IMR-90 (cell line): Measurements from ENCODE around the gene RNGTT. TPM values are rescaled to one million over a fixed set of nuclear protein-coding genes. Genes with fewer than 3 reads are reported as not detected.

Source experiments
- ATAC-seq: fragments of 200-7000 bp; cut with Tn5 transposase; 2 replicates; pipeline ENCODE4 v1.9.1; 2020; ENCODE audit warnings: low read depth, mild to moderate bottlenecking, moderate library complexity
- BruUV-seq: library from RNA; stranded (reverse); fragments of 400-500 nt; replicated peaks from 2 replicates; lab custom pipeline; 2021; lab: Mats Ljungman, UMichigan
- CTCF ChIA-PET: fragments of 300-600 bp; formaldehyde crosslinking; extraction: SDS; loops from one replicate; lab custom pipeline; 2021; ENCODE audit warnings: antibody characterized with exemption; lab: Yijun Ruan, JAX
- POLR2A ChIA-PET: fragments of 300-600 bp; sonication (Branson Sonifier 250); formaldehyde crosslinking; loops from one replicate; lab custom pipeline; 2022; ENCODE audit warnings: antibody characterized with exemption; ENCODE audit not compliant: unreplicated experiment; lab: Charles Lee
- DNase-seq: peaks from one replicate; pipeline ENCODE4 v3.0.0; 2013
- H2AFZ ChIP-seq: replicated peaks from 2 replicates; pipeline ENCODE3; 2013; ENCODE audit warnings: low read length, mild to moderate bottlenecking; ENCODE audit not compliant: poor library complexity
- H2AK5ac ChIP-seq: 2 replicates; pipeline ENCODE4 v1.6.1; 2013; ENCODE audit warnings: low read depth, low read length, inconsistent platforms
- H2AK9ac ChIP-seq: replicated peaks from 2 replicates; pipeline ENCODE3; 2013; ENCODE audit warnings: mild to moderate bottlenecking, low read depth, low read length, moderate library complexity; ENCODE audit not compliant: poor library complexity
- H2BK120ac ChIP-seq: 2 replicates; pipeline ENCODE4 v1.6.1; 2013; ENCODE audit warnings: low read depth, low read length, inconsistent platforms
- H2BK15ac ChIP-seq: 3 replicates; pipeline ENCODE4 v1.6.1; 2013; ENCODE audit warnings: low read depth, low read length, inconsistent platforms
- H2BK20ac ChIP-seq: 2 replicates; pipeline ENCODE4 v1.6.1; 2013; ENCODE audit warnings: low read depth, mild to moderate bottlenecking, inconsistent platforms, low read length, moderate library complexity
- H2BK5ac ChIP-seq: 2 replicates; pipeline ENCODE4 v1.6.1; 2013; ENCODE audit warnings: mild to moderate bottlenecking, low read depth, low read length, inconsistent platforms; ENCODE audit not compliant: poor library complexity, severe bottlenecking
- H3K14ac ChIP-seq: replicated peaks from 2 replicates; pipeline ENCODE4 v1.6.1; 2013; ENCODE audit warnings: low read depth, low read length, inconsistent platforms
- H3K18ac ChIP-seq: 2 replicates; pipeline ENCODE4 v1.6.1; 2013; ENCODE audit warnings: low read depth, low read length, control low read depth
- H3K23ac ChIP-seq: 2 replicates; pipeline ENCODE4 v1.6.1; 2013; ENCODE audit warnings: low read depth, low read length, inconsistent platforms
- H3K27ac ChIP-seq: 2 replicates; pipeline ENCODE4 v1.5.1; 2013; ENCODE audit warnings: mild to moderate bottlenecking, control low read depth, low read length; ENCODE audit not compliant: insufficient read depth
- H3K27me3 ChIP-seq: 2 replicates; pipeline ENCODE4 v1.6.1; 2013; ENCODE audit warnings: low read length; ENCODE audit not compliant: control insufficient read depth, insufficient read depth
- H3K36me3 ChIP-seq: 2 replicates; pipeline ENCODE4 v1.6.1; 2013; ENCODE audit warnings: low read length, mixed read lengths; ENCODE audit not compliant: control insufficient read depth, insufficient read depth
- H3K4ac ChIP-seq: 2 replicates; pipeline ENCODE4 v1.6.1; 2013; ENCODE audit warnings: low read depth, low read length, inconsistent platforms
- H3K4me1 ChIP-seq: 2 replicates; pipeline ENCODE4 v1.6.1; 2013; ENCODE audit warnings: low read length, mixed read lengths; ENCODE audit not compliant: control insufficient read depth, insufficient read depth
- H3K4me2 ChIP-seq: 2 replicates; pipeline ENCODE4 v1.6.1; 2013; ENCODE audit warnings: low read depth, mild to moderate bottlenecking, control low read depth, low read length, moderate library complexity
- H3K4me3 ChIP-seq: 2 replicates; pipeline ENCODE4 v1.5.1; 2013; ENCODE audit warnings: low read depth, mild to moderate bottlenecking, control low read depth, low read length, moderate library complexity; ENCODE audit not compliant: insufficient read depth
- H3K56ac ChIP-seq: 2 replicates; pipeline ENCODE4 v1.6.1; 2013; ENCODE audit warnings: low read length, inconsistent platforms; ENCODE audit not compliant: insufficient read depth; ENCODE audit errors: extremely low read depth
- H3K79me1 ChIP-seq, 2 experiments: 2 replicates each; pipeline ENCODE4 v1.6.1; 2013; ENCODE audit warnings: low read length in 2 of 2, inconsistent platforms in 1 of 2, low read depth in 1 of 2
- H3K9ac ChIP-seq: 2 replicates; pipeline ENCODE4 v1.6.1; 2013; ENCODE audit warnings: low read depth, low read length, control low read depth
- H3K9me1 ChIP-seq: 2 replicates; pipeline ENCODE4 v1.6.1; 2013; ENCODE audit warnings: low read length, inconsistent platforms; ENCODE audit not compliant: insufficient read depth
- H3K9me3 ChIP-seq: 2 replicates; pipeline ENCODE4 v1.6.1; 2013; ENCODE audit warnings: low read length; ENCODE audit not compliant: control insufficient read depth, insufficient read depth
- H4K20me1 ChIP-seq: 2 replicates; pipeline ENCODE4 v1.6.1; 2013; ENCODE audit warnings: low read length, inconsistent platforms; ENCODE audit not compliant: insufficient read depth
- H4K5ac ChIP-seq: 2 replicates; pipeline ENCODE4 v1.6.1; 2013; ENCODE audit warnings: mild to moderate bottlenecking, low read depth, low read length, control low read depth
- H4K8ac ChIP-seq, 2 experiments: 2 replicates each; pipeline ENCODE4 v1.6.1; 2013; ENCODE audit warnings: low read depth in 2 of 2, low read length in 2 of 2, control low read depth in 1 of 2, inconsistent platforms in 1 of 2
- H4K91ac ChIP-seq: 2 replicates; pipeline ENCODE4 v1.6.1; 2013; ENCODE audit warnings: low read depth, low read length, inconsistent platforms; ENCODE audit not compliant: insufficient read depth
- BHLHE40 ChIP-seq: fragments of 150-350 bp; IDR thresholded peaks from 2 replicates; pipeline ENCODE4 v1.6.1; 2016; ENCODE audit warnings: mild to moderate bottlenecking, low read depth, low read length
- CEBPB ChIP-seq: IDR thresholded peaks from 2 replicates; pipeline ENCODE4 v1.6.1; 2012; ENCODE audit warnings: low read depth, low read length, improper control_type of control experiment
- CHD1 ChIP-seq: IDR thresholded peaks from 2 replicates; pipeline ENCODE4 v1.6.1; 2012; ENCODE audit warnings: low read depth, low read length, improper control_type of control experiment
- CTCF ChIP-seq: conservative IDR thresholded peaks from 2 replicates; pipeline ENCODE4 v1.5.1; 2012; ENCODE audit warnings: mild to moderate bottlenecking, low read depth, low read length, improper control_type of control experiment
- ELK1 ChIP-seq: fragments of 150-350 bp; IDR thresholded peaks from 2 replicates; pipeline ENCODE4 v1.6.1; 2016; ENCODE audit warnings: low read depth, mild to moderate bottlenecking, low read length, moderate library complexity, borderline replicate concordance
- FOS ChIP-seq: fragments of 150-350 bp; IDR thresholded peaks from 2 replicates; pipeline ENCODE4 v1.6.1; 2016; ENCODE audit warnings: low read depth, low read length
- MAFK ChIP-seq: IDR thresholded peaks from 2 replicates; pipeline ENCODE4 v1.6.1; 2012; ENCODE audit warnings: low read depth, low read length, improper control_type of control experiment
- MAZ ChIP-seq: IDR thresholded peaks from 2 replicates; pipeline ENCODE4 v1.6.1; 2012; ENCODE audit warnings: low read depth, mild to moderate bottlenecking, low read length, improper control_type of control experiment, moderate library complexity, borderline replicate concordance
- MXI1 ChIP-seq: IDR thresholded peaks from 2 replicates; pipeline ENCODE4 v1.6.1; 2012; ENCODE audit warnings: low read depth, mild to moderate bottlenecking, low read length, moderate library complexity, borderline replicate concordance
- NFE2L2 ChIP-seq: fragments of 150-350 bp; IDR thresholded peaks from 2 replicates; pipeline ENCODE4 v1.6.1; 2016; ENCODE audit warnings: low read depth, mild to moderate bottlenecking, low read length
- POLR2A ChIP-seq: IDR thresholded peaks from 2 replicates; pipeline ENCODE4 v1.6.1; 2012; ENCODE audit warnings: mild to moderate bottlenecking, low read depth, low read length
- RAD21 ChIP-seq: IDR thresholded peaks from 2 replicates; pipeline ENCODE4 v1.6.1; 2012; ENCODE audit warnings: low read length, improper control_type of control experiment
- RCOR1 ChIP-seq: IDR thresholded peaks from 2 replicates; pipeline ENCODE4 v1.6.1; 2012; ENCODE audit warnings: mild to moderate bottlenecking, low read length, improper control_type of control experiment; ENCODE audit not compliant: insufficient replicate concordance
- RFX5 ChIP-seq: IDR thresholded peaks from 2 replicates; pipeline ENCODE4 v1.8.0; 2012; ENCODE audit warnings: low read depth, mild to moderate bottlenecking, low read length, moderate library complexity
- SMC3 ChIP-seq: fragments of 150-350 bp; IDR thresholded peaks from 2 replicates; pipeline ENCODE4 v1.6.1; 2016; ENCODE audit warnings: low read depth, mild to moderate bottlenecking, antibody characterized with exemption, low read length, moderate library complexity
- USF2 ChIP-seq: fragments of 150-350 bp; IDR thresholded peaks from 2 replicates; pipeline ENCODE4 v1.6.1; 2017; ENCODE audit warnings: mild to moderate bottlenecking, antibody characterized with exemption, low read length, low read depth
- WGBS, 2 experiments: methylation state at CpG; one replicate each; pipeline versions ENCODE4 v1.1.5 to v1.1.7; 2013; ENCODE audit warnings: missing lambda C conversion rate in 2 of 2; ENCODE audit not compliant: insufficient read length in 1 of 2; ENCODE audit errors: extremely low coverage in 2 of 2; 5-methylcytosine and 5-hydroxymethylcytosine counted together
- dilution Hi-C: fragments of 300-500 bp; cut with HindIII; formaldehyde crosslinking; loops from one replicate; pipeline ENCODE4 v1.14.3; 2018; ENCODE audit warnings: low sequenced_read_pairs; ENCODE audit not compliant: unreplicated experiment
- in situ Hi-C: fragments of 300-500 bp; cut with MboI; formaldehyde crosslinking; loops from 3 replicates; pipeline ENCODE4 v1.14.3; 2019; ENCODE audit warnings: low sequenced_read_pairs, inconsistent platforms, mixed read lengths
- intact Hi-C: fragments of 100-400 bp; cut with micrococcal nuclease; formaldehyde crosslinking; loops from 2 replicates; pipeline ENCODE4 v1.10.0; 2022
- polyA plus RNA-seq, 3 experiments: library from polyadenylated mRNA; depleted of rRNA; stranded (reverse); fragments of >200 nt; gene quantifications; 2 replicates each; pipeline ENCODE4 v1.2.3, GENCODE V29; 2012; ENCODE audit warnings: low replicate concordance in 1 of 3
- total RNA-seq: library from RNA; depleted of rRNA; stranded (reverse); fragments of >200 nt; gene quantifications from 2 replicates; pipeline ENCODE4 v1.2.3, GENCODE V29; 2012

Gene RNGTT
- total and polyA plus RNA-seq, 2 of the 4 experiments (the other 2 are of a cell fraction) = 5.4 to 21.7 TPM

- no peaks in the 10 kb centered on the region; the same call in 1 of the 2 replicates for H4K20me1 ChIP-seq
- no peak overlapping the region for H2BK20ac ChIP-seq
- H3K9me3 ChIP-seq = peaks cover 5% of the 10 kb centered on the region; the same call in 1 of the 2 replicates
- H3K36me3 ChIP-seq = 0 out of 2 replicates have a peak, but pooled peaks cover 2% of the 10 kb centered on the region
- no peak overlapping the region for H3K56ac ChIP-seq
- POLR2A ChIA-PET = no interaction called here
- no peak for DNase-seq
- H3K14ac ChIP-seq = no peak overlapping the region
- no peak for ATAC-seq
- H3K23ac ChIP-seq = no peak overlapping the region
- no peak overlapping the region for H4K5ac ChIP-seq
- peaks cover 0 to 9% of the 10 kb centered on the region in 2 experiments; a peak in 2 of 4 replicates for H3K79me1 ChIP-seq
- H2BK15ac ChIP-seq = no peak overlapping the region
- no peak overlapping the region for H3K27ac ChIP-seq
- no peak overlapping the region for H2BK5ac ChIP-seq
- TF ChIP-seq BHLHE40 (no peak), RFX5 (no peak), CEBPB (no peak), FOS (no peak), MAFK (no peak), RAD21 (no peak), ELK1 (no peak), CTCF (no peak), USF2 (no peak), POLR2A (no peak), NFE2L2 (no peak), SMC3 (no peak), RCOR1 (no peak), CHD1 (no peak), MAZ (no peak), MXI1 (no peak)
- H2AK9ac ChIP-seq = no peak overlapping the region
- no TSS peak for BruUV-seq
- no peak overlapping the region for H2AK5ac ChIP-seq
- no peak overlapping the region for H4K91ac ChIP-seq
- H3K18ac ChIP-seq = no peak overlapping the region
- H3K9ac ChIP-seq = no peak overlapping the region
- in situ Hi-C loops (no loop called here), dilution Hi-C loops (no loop called here), intact Hi-C loops (no loop called here)
- CTCF ChIA-PET = no interaction called here
- no peak overlapping the region for H3K4me3 ChIP-seq
- no peak overlapping the region for H3K4me2 ChIP-seq
- H3K9me1 ChIP-seq = no peaks in the 10 kb centered on the region
- no peaks in the 10 kb centered on the region for H3K4me1 ChIP-seq
- no peak overlapping the region for H2BK120ac ChIP-seq
- H3K4ac ChIP-seq = no peak overlapping the region
- no CpG with 5 or more reads among the region's 5 CpGs for WGBS, 2 experiments
- H3K27me3 ChIP-seq = no peaks in the 10 kb centered on the region
- H4K8ac ChIP-seq = no peak overlapping the region
- no peak overlapping the region for H2AFZ ChIP-seq
Observed at GRCh38 chr6:88662163-88662580, 301.2 kb downstream of the RNGTT start.
